CD4-positive, alpha-beta T cell treated with Interferon gamma for 1 hour (primary cell): ENCODE results near the gene HSPB6.

Source experiments
- DNase-seq: peaks from one replicate; pipeline ENCODE4 v3.0.0-alpha.2; 2020

The HSPB6 gene

GRCh38 chr19:35713904-35714495 is 42.8 kb downstream of the HSPB6 start:
- DNase-seq: no peak

GRCh38 chr19:35713506-35713850 is 43.4 kb downstream of the HSPB6 start:
- DNase-seq: no peak

- DNase-seq: peak; percentile 42
These were observed 44.0 kb downstream of the HSPB6 start for GRCh38 chr19:35712567-35713505.

- DNase-seq: no peak
These were observed 45.8 kb downstream of the HSPB6 start for GRCh38 chr19:35710784-35711723.

- no peak for DNase-seq
These were observed 48.4 kb downstream of the HSPB6 start for GRCh38 chr19:35708391-35708790.
